Measurements from ENCODE around the gene RABEP2.
"Not testable (repeated sequence)": the region's sequence is repeated elsewhere in the genome, so short reads cannot be mapped to it uniquely, and the experiment has no call there.

Gene RABEP2

GRCh38 chr16:28924762-28925385, at the start of gene RABEP2:
RABEP2 (minus strand) TSS chr16:28925238; CDS start chr16:28925163, 75 bp downstream.
- DNase-seq (ENCODE audit: low read depth) = peak; percentile 84

DNA sequence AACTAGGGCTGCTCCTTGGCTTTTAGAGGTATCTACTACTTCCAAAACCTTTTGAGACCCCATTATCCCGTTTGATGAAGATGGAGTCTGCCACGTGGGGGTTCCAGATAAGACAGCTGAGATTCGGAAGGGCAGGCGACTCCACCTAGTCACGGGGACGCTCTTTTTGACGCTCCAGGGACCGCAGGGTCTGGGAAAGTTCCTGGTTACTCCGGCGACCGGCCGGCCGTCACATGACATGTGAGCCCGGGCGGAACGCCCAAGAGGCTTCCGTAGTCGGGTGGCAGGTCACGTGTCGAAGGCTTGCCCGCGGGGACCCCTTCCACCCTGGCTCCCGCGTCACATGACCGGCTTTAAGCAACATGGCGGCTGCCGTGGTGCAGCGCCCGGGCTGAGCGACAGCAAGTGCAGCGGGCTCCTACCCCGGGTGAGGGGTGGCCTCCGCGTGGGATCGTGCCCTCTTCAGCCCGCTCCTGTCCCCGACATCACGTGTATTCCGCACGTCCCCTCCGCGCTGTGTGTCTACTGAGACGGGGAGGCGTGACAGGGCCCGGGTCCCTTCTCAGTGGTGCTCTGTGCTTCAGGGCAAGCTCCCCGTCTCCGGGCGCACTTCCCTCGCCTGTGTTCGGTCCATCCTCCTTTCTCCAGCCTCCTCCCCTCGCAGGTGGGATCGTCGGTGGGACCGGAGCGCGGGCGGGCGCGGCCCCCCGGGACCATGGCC, 49.6 kb upstream of the RABEP2 start, which contains the start of gene SPNS1:
Gene SPNS1 (plus strand): TSS at position 342 of the 721 bp plus-strand sequence. CDS start 374 bp downstream, at position 716.
- DNase-seq (ENCODE audit: low read depth) = peak; percentile 88

DNA sequence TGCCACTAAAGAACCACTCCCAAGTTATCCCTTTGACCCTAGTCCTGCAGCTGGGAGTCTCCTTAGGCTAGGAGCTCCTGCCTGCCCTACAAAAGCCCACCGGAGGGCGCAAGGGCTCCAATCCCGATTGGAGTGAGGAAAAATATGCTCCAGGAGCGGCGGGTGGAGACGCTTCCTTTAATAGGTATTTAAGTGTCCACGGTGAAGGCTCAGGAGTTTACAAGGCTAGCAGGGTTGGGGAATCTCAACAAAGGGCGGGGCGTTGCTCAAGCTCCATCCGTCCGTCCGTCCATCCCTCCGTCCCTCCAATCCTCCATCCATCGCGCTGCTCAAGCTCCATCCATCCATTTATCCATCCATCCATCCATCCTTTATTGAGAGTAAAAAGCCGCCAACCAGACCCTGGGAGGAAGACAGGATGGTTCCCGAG, 49.0 kb upstream of the RABEP2 start:
- DNase-seq (ENCODE audit: low read depth) = no peak

GRCh38 chr16:28969696-28970095, 44.7 kb upstream of the RABEP2 start:
- DNase-seq (ENCODE audit: low read depth) = not testable (repeated sequence)

DNA sequence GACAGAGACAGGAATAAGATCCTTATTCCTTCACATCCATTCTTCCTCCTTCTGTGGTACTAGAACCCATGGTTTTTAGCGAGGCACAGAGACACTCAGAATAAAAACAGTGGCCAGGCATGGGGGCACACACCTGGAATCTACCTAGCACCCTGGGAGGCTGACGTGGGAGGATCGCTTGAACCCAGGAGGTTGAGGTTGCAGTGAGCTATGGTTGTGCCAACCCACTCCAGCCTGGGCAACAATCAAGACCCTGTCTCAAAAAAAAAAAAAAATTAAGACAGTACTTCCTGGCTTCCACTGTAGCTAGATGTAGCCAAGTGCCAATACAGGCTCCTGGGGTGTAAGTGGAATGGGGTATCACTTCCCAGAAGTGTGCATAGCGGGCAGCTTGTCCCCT, 42.1 kb upstream of the RABEP2 start:
- no peak for DNase-seq (ENCODE audit: low read depth)

- DNase-seq (ENCODE audit: low read depth) = no peak
Observed at GRCh38 chr16:28964496-28964895, 39.5 kb upstream of the RABEP2 start.

- no peak for DNase-seq (ENCODE audit: low read depth)
Observed at GRCh38 chr16:28964072-28964471, 39.0 kb upstream of the RABEP2 start.

DNA sequence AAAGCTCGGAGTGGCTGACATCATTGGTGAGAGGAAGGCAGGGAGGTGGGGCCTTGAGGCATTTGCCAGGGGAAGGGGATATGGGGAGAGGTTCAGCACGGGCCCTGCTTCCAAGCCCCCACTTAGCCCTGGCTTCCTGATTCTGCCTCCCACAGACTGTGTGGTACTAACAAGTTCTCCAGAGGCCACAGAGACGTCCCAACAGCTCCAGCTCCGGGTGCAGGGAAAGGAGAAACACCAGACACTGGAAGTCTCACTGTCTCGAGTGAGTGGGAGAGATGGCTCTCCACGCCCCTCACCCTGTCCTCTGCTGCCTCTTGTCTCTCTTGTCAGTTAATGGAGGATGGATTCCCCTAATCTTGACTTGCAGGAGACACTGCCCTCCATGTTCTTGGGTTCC, 33.8 kb upstream of the RABEP2 start:
- no peak for DNase-seq (ENCODE audit: low read depth)

DNA sequence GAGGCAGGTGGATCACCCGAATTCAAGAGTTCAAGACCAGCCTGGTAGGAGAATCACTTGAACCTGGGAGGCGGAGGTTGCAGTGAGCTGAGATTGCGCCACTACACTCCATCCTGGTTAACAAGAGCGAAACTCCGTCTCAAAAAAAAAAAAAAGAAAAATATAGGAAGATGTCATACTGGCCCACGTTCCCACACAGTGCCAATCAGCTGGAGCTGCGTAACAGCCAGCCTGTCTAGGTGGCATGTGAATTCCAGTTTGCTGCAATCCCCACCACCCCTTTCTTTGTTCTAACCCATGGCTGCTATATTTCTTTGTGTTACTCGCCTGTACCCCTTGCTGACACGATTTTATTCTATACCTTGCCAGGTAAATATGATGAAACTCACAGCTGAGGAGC, 33.2 kb upstream of the RABEP2 start:
- DNase-seq (ENCODE audit: low read depth) = no peak

- no peak for DNase-seq (ENCODE audit: low read depth)
Observed at GRCh38 chr16:28951410-28951943, 26.4 kb upstream of the RABEP2 start.

DNA sequence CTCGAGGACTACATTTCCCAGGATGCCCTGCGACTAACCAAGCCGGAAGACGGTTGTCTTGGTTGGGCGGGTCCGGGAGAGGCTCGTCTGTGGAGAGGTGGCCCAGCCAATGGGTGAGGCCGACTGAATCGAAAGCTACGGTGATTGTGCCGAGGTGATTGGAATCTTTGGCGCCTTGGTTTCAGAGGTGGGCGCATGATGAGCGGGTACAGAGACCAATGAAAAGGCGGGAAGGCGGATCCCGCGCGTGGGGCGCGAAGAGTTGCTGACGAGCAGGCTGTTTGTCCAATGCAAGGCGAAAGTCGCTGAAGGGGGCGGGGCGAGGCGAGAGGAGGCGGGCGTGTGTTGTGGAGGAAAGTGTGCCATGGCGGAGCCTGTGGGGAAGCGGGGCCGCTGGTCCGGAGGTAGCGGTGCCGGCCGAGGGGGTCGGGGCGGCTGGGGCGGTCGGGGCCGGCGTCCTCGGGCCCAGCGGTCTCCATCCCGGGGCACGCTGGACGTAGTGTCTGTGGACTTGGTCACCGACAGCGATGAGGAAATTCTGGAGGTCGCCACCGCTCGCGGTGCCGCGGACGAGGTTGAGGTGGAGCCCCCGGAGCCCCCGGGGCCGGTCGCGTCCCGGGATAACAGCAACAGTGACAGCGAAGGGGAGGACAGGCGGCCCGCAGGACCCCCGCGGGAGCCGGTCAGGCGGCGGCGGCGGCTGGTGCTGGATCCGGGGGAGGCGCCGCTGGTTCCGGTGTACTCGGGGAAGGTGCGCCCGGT, 25.8 kb upstream of the RABEP2 start, which contains the start of gene NFATC2IP:
Gene NFATC2IP (plus strand): TSS at position 290 of the 762 bp plus-strand sequence. CDS start 75 bp downstream, at position 365.
- DNase-seq (ENCODE audit: low read depth) = peak; percentile 99

- no peak for DNase-seq (ENCODE audit: low read depth)
Observed at GRCh38 chr16:28946681-28947080, 21.6 kb upstream of the RABEP2 start.

DNA sequence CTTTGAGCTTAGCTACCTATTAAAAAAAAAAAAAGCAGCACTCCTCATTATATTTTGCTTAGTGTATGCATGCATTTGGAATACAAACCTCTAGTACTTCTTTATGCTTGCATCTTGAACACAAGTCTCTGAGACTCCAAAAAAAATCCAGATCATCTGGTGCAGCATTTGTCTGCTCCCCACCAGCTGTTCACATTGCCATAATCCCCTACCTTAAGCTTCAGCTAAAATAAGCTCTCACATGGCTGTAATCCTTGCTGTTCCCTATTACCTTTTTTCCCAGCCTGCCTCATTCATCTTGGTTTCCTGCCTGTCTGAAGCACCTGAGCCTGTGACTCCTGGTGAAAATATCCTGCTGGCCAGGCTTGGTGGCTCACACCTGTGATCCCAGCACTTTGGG, 18.2 kb upstream of the RABEP2 start:
- DNase-seq (ENCODE audit: low read depth) = no peak

DNA sequence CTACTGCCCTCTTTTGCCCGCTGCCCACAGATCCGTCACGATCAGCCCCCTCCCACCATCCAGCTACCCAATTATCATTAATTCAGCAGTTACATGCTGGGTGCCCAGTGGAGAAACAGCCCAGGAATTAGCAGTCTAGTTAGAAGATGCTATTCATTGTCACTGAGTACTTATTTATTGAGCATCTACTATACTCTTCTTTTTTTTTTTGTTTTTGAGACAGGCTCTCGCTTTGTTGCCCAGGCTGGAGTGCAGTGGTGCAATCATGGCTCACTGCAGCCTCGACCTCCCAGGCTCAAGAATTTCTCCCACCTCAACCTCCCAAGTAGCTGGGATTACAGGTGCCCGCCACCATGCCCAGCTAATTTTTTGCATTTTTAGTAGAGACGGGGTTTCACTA, 14.8 kb upstream of the RABEP2 start:
- DNase-seq (ENCODE audit: low read depth) = not testable (repeated sequence)

DNA sequence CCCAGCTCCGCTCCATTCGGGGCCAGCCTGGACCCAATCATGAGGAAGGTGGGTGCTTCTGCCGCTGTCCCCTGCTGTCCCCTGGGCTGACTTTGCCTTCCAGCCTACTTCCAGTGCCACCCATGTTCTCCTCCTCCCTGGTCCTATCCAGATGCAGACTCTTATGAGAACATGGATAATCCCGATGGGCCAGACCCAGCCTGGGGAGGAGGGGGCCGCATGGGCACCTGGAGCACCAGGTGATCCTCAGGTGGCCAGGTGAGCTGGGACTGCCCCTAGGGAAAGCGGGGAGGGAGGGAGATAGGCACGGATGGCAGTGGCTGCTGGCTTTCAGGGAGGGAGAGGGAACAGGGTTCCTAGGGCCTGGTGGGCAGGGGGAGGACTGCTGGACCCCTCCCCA, 13.7 kb upstream of the RABEP2 start:
- no peak for DNase-seq (ENCODE audit: low read depth)

DNA sequence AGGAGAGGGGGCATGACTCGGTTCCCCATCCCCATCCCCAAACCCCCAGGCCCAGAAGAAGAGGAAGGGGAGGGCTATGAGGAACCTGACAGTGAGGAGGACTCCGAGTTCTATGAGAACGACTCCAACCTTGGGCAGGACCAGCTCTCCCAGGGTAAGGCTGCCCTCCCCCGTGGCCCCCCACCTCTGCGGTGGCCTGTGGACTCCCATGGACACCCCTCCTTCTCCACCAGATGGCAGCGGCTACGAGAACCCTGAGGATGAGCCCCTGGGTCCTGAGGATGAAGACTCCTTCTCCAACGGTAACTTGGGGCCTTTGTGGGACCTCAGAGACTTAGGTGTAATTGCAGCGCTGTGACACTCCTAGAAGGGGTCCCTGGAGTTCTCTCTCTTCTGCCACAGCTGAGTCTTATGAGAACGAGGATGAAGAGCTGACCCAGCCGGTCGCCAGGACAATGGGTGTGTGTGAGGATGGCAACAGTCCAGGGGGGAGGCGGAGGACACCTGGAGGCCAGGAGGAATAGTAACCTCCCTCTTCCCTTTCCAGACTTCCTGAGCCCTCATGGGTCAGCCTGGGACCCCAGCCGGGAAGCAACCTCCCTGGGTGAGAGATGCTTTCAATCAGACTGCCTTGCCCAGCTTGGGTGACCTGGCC, 12.3 kb upstream of the RABEP2 start:
- DNase-seq (ENCODE audit: low read depth) = no peak

DNA sequence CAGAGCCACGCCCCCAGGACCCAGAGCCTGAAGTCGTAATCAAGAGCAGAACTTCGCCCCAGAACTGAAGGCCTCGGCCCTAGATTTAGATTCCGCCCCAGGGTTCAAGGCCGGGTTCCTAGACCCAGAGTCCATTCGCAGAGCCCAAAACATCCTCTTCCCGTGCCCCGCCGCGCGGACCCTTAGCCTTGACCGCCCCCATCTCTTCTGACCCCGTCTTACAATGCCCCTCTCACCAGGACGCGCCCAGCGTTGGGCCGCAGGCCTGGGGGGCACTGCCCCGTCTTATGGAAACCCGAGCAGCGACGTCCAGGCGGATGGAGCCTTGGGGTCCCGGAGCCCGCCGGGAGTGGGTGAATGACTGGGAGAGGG, 11.7 kb upstream of the RABEP2 start:
- DNase-seq (ENCODE audit: low read depth) = no peak

GRCh38 chr16:28935924-28936783, 11.1 kb upstream of the RABEP2 start:
- peak; percentile 75 for DNase-seq (ENCODE audit: low read depth)

DNA sequence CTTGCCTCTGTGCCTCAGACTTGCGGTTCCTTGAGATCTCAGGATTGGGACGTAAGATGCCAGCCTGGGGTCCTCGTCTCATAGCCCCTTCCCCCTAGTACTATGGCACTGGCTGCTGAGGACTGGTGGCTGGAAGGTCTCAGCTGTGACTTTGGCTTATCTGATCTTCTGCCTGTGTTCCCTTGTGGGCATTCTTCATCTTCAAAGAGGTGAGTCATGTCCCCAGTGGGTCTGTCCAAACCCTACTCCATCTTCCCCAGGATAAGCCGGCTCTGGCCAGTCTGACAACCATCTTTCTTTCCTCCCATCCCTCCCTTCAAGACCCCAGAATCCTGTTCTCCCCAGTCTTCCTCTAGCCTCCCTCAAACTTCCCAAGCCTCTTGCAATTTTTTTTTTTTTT, 10.3 kb upstream of the RABEP2 start:
- DNase-seq (ENCODE audit: low read depth) = no peak

- no peak for DNase-seq (ENCODE audit: low read depth)
Observed at GRCh38 chr16:28933171-28933570, 8.1 kb upstream of the RABEP2 start.

Measured in stimulated activated CD4-positive, alpha-beta T cell treated with anti-CD3 and anti-CD28 coated beads, Interleukin-2, amount 100 ng/mL, for 4 hours (primary cell).